OCI-LY1 (cell line): ENCODE data around the gene RET.

ENCODE experiments used
- EZH2 ChIP-seq: fragments of 200-600 bp; sonication (generic), shearing (Covaris generic); IDR thresholded peaks from 2 replicates; pipeline ENCODE4 v1.8.0; 2017; ENCODE audit warnings: borderline replicate concordance, mixed run types, mild to moderate bottlenecking, antibody characterized with exemption, low read length, moderate library complexity, mixed read lengths
- TF ChIP-seq, protein P1 (sequence below): fragments of 200-600 bp; sonication (generic), shearing (Covaris generic); IDR thresholded peaks from 2 replicates; pipeline ENCODE4 v1.5.1; 2017; ENCODE audit warnings: mild to moderate bottlenecking, antibody characterized with exemption, low read length, moderate library complexity, mixed read lengths

DNA sequence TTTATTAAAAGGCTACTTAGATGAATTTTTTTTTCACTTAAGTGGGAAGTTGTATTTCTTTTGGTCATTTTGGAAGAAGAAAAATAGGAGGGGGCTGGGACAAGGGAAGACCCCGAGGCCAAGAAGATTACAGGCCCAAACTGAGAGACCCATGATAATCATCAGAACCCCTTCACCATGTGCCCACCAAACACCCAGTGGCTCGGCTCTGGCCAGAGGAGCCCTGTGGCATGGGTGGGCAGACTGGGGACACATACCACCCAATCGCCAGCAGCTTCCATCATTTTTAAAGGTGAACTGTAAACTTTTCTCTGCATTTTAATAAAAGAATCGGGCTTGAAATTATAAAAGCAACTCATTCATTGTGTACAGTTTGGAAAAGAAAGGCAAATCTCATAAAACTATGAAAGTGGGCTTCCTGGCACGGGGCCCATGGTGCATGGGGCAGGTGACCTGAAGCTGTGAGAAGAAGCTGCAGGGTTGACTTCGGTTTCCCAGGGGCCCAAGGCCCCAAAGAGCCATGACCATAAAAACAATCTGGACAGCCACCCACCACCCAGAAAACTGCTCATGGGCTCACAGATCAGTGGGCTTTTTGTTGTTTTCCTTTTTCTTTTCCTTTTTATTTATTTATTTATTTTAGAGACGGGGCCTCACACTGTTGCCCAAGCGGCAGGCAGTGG is 29.4 kb upstream of the RET start:
- TF ChIP-seq EZH2 = no peak
- TF ChIP-seq, protein P1, sequence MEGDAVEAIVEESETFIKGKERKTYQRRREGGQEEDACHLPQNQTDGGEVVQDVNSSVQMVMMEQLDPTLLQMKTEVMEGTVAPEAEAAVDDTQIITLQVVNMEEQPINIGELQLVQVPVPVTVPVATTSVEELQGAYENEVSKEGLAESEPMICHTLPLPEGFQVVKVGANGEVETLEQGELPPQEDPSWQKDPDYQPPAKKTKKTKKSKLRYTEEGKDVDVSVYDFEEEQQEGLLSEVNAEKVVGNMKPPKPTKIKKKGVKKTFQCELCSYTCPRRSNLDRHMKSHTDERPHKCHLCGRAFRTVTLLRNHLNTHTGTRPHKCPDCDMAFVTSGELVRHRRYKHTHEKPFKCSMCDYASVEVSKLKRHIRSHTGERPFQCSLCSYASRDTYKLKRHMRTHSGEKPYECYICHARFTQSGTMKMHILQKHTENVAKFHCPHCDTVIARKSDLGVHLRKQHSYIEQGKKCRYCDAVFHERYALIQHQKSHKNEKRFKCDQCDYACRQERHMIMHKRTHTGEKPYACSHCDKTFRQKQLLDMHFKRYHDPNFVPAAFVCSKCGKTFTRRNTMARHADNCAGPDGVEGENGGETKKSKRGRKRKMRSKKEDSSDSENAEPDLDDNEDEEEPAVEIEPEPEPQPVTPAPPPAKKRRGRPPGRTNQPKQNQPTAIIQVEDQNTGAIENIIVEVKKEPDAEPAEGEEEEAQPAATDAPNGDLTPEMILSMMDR = no peak
